ENCODE results near the gene GRAP2. TPM values are rescaled to one million over a fixed set of nuclear protein-coding genes. Genes with fewer than 3 reads are reported as not detected.

GRAP2 gene
- total and polyA plus RNA-seq, 2 of the 8 experiments (the other 6 are each of a cell fraction or from before 2014, with no cell fraction given) = 0.08 TPM; not detected in 1

GRCh38 chr22:40021401-40022000, 120.6 kb downstream of the GRAP2 start:
- Histone ChIP-seq H3K4me2 (ENCODE audit: insufficient read depth in 1 of 2, low read depth in 2 of 2, low read length in 2 of 2) (no peak overlapping the region), H2BK15ac (ENCODE audit: low read length) (no peak overlapping the region)

More at GRCh38 chr22:40021401-40022000, 120.6 kb downstream of the GRAP2 start:
- no peak overlapping the region for H4K91ac ChIP-seq (replicated peaks; ENCODE audit: insufficient read length, low read length)
- no peak overlapping the region for H4K8ac ChIP-seq (ENCODE audit: extremely low read depth, insufficient read depth, low read length)
- no peaks in the 10 kb centered on the region for H3K9me3 ChIP-seq (ENCODE audit: insufficient read depth in 2 of 2, low read depth in 1 of 2, low read length in 1 of 2)
- H2AK5ac ChIP-seq (ENCODE audit: low read depth, low read length) = no peak overlapping the region
- no peak overlapping the region for H3K14ac ChIP-seq (ENCODE audit: insufficient read length)
- ChIA-PET POLR2A (ENCODE audit: partially characterized antibody) (interaction anchor here (1.0 to 1.6 kb wide), 3 partner anchors 11 to 88 kb away, joined by 3 read pairs; no protein-coding TSS in a partner anchor), CTCF (ENCODE audit: partially characterized antibody) (interaction anchor here (0.6 to 13.2 kb wide), 12 partner anchors 15 to 538 kb away, joined by 3 to 159 read pairs (median 7); no protein-coding TSS in a partner anchor)
- no peak overlapping the region for H4K5ac ChIP-seq (ENCODE audit: insufficient read length, low read depth, low read length)
- no peaks in the 10 kb centered on the region for H3K23me2 ChIP-seq (ENCODE audit: low read depth, low read length)
- H3K9ac ChIP-seq (replicated peaks in 1 of 4; ENCODE audit: extremely low read depth in 1 of 4, low read depth in 3 of 4, low read length in 3 of 4) = no peak overlapping the region
- no peak overlapping the region for H3K4me3 ChIP-seq (ENCODE audit: extremely low read depth in 1 of 4, insufficient read depth in 2 of 4, low read depth in 3 of 4, low read length in 4 of 4)
- no peak overlapping the region for H3K27ac ChIP-seq (ENCODE audit: low read depth, low read length)
- H3K4ac ChIP-seq (replicated peaks; ENCODE audit: insufficient read length, low read depth, low read length) = no peak overlapping the region
- no peak overlapping the region for H3K18ac ChIP-seq (ENCODE audit: extremely low read depth, low read length)
- H2BK120ac ChIP-seq (replicated peaks; ENCODE audit: low read depth, low read length) = no peak overlapping the region
- no peaks in the 10 kb centered on the region for H3K27me3 ChIP-seq (replicated peaks in 1 of 4; ENCODE audit: control insufficient read depth in 3 of 4, extremely low read depth in 1 of 4, insufficient read depth in 3 of 4, low read length in 3 of 4)
- DNase-seq (ENCODE audit: low read depth in 1 of 2, low spot score in 2 of 2) = no peak
- no peak overlapping the region for H2BK5ac ChIP-seq (ENCODE audit: low read depth, low read length)
- H3K4me1 ChIP-seq (replicated peaks in 1 of 4; ENCODE audit: control insufficient read depth in 3 of 4, insufficient read depth in 4 of 4, low read length in 3 of 4) = 0 out of 7 replicates have a peak, but pooled peaks cover 0 to 3% (median 0%) of the 10 kb centered on the region in 4 experiments
- no peak overlapping the region for H3K23ac ChIP-seq (ENCODE audit: insufficient read length)
- H3K79me2 ChIP-seq (ENCODE audit: control insufficient read depth in 1 of 2, insufficient read depth in 2 of 2, low read length in 2 of 2) = no peaks in the 10 kb centered on the region
- H2BK12ac ChIP-seq (ENCODE audit: low read depth, low read length) = no peak overlapping the region
- peaks cover 0 to 20% (median 8%) of the 10 kb centered on the region in 4 experiments; a peak in 5 of 8 replicates for H3K36me3 ChIP-seq (ENCODE audit: control insufficient read depth in 2 of 4, insufficient read depth in 4 of 4, low read length in 3 of 4)
- no peak for FAIRE-seq
- H3K56ac ChIP-seq (replicated peaks; ENCODE audit: insufficient read length, low read depth, low read length) = no peak overlapping the region
- no peak overlapping the region for H2BK20ac ChIP-seq (ENCODE audit: low read length)
- no peak for TF ChIP-seq E2F6 (IDR thresholded peaks at IDR 0.05)
- no peak for TF ChIP-seq RNF2 (IDR thresholded peaks at IDR 0.05; ENCODE audit: borderline replicate concordance, low read depth, low read length, missing control alignments, poor library complexity, severe bottlenecking)
- TF ChIP-seq SRF (IDR thresholded peaks at IDR 0.05; ENCODE audit: low read depth, low read length) = no peak
- WGBS, 2 experiments (ENCODE audit: extremely low coverage in 1 of 2, insufficient coverage in 1 of 2, insufficient read length in 1 of 2, insufficient replicate concordance in 2 of 2, low coverage in 1 of 2, low lambda C conversion rate in 2 of 2, missing lambda C conversion rate in 1 of 2) = 95% methylated on average over 30 of the region's 34 CpGs; no CpG with 5 or more reads in 1 of the 2 experiments
- H4K20me1 ChIP-seq (replicated peaks in 1 of 2; ENCODE audit: control insufficient read depth in 1 of 2, insufficient read depth in 2 of 2, low read length in 2 of 2) = peaks cover 3 to 6% of the 10 kb centered on the region in 2 experiments
- H2AFZ ChIP-seq (ENCODE audit: low read length) = no peak overlapping the region
- no peaks in the 10 kb centered on the region for H3K79me1 ChIP-seq (ENCODE audit: low read depth, low read length)

Measured in H1 (cell line).